ENCODE data around the gene CDK11A.
"Not testable (repeated sequence)": the region's sequence is repeated elsewhere in the genome, so short reads cannot be mapped to it uniquely, and the experiment has no call there.

Gene CDK11A

GRCh38 chr1:1662392-1662791, 61.8 kb downstream of the CDK11A start:
- peaks cover 14% of the 10 kb centered on the region for H3K36me3 ChIP-seq (replicated peaks)
- DNase-seq (ENCODE audit: low spot score in 2 of 2); H3K4me3 ChIP-seq; H3K4me1 ChIP-seq; in situ Hi-C loops (cut with MboI; ENCODE audit: low sequenced_read_pairs); H3K27me3 ChIP-seq (ENCODE audit: low read depth); H3K9me3 ChIP-seq: not testable (repeated sequence)

DNA sequence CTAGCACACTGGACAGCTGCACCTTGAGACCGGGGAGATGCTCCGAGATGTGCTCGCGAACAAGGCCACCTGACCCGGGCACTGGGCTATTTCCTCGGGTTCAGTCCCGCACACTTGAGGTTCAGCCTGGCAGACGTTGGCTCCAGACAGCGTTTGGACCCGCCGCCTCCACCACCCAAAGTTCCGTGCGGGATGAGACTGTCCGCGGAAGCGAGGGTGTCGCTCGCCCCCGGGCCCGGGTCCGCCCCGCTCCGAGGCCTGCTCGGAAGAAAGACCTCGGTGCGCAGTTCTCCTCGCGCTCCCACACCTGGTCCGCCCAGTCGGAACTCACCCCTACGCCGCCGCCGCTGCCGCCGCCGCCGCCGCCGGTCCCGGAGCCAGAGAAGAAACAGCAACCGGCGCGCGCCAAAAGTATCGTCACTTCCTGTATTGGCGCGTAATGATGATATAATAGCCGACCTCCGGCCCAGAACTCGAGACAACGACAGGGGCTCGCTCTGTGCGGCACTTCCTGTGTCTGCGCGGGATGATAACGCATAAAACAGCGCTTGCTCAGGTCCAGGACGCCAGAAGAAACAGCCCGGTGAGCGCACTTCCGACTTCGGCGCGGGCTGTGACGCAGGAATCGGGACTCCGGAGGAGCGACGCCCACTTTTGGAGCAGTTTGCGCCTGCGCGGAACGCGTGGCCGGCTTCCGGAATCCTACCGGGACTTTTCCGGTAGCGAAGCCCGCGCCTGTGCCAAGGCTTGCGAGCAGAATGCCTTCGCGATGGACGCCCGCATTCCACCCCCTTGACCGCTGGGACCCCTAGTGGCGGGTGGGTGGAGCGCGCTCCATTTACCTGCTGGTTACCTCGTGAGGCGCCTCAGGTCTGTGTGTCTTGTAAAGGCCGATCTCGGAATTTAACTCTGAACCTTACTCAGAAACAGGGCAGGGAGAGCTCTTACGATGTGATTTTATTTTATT, 65.3 kb downstream of the CDK11A start, which contains the start of gene CDK11B:
Gene CDK11B (minus strand): TSS at position 422 of the 967 bp plus-strand sequence. CDS start 1,519 bp downstream, outside the sequence.
- Histone ChIP-seq H3K36me3 (replicated peaks) (peaks cover 28% of the 10 kb centered on the region), H3K4me3 (peak within 1 kb of the TSS; percentile 65)
- H3K4me1 ChIP-seq; H3K27me3 ChIP-seq (ENCODE audit: low read depth); H3K9me3 ChIP-seq; in situ Hi-C loops (cut with MboI; ENCODE audit: low sequenced_read_pairs): not testable (repeated sequence)
- DNase-seq (ENCODE audit: low spot score in 2 of 2): peak; percentile 69 to 93

All from HAP-1 (cell line).